Ishikawa (cell line): Measurements from ENCODE around the gene RRAS2.

Experiments
- CEBPB ChIP-seq: IDR thresholded peaks from 2 replicates; pipeline ENCODE4 v1.6.1; 2012
- CREB1 ChIP-seq: IDR thresholded peaks from 2 replicates; pipeline ENCODE4 v1.6.1; 2012; ENCODE audit warnings: low read depth
- EGR1 ChIP-seq: IDR thresholded peaks from 2 replicates; pipeline ENCODE4 v1.6.1; 2012
- EP300 ChIP-seq: IDR thresholded peaks from 2 replicates; pipeline ENCODE4 v1.6.1; 2012; ENCODE audit warnings: borderline replicate concordance
- FOXM1 ChIP-seq: IDR thresholded peaks from 2 replicates; pipeline ENCODE4 v1.6.1; 2012; ENCODE audit warnings: low read depth, borderline replicate concordance
- MAX ChIP-seq: IDR thresholded peaks from 2 replicates; pipeline ENCODE4 v1.6.1; 2012
- NFIC ChIP-seq: IDR thresholded peaks from 2 replicates; pipeline ENCODE4 v1.6.1; 2012
- RAD21 ChIP-seq: IDR thresholded peaks from 2 replicates; pipeline ENCODE4 v1.6.1; 2012; ENCODE audit warnings: low read depth
- REST ChIP-seq: IDR thresholded peaks from 2 replicates; pipeline ENCODE4 v1.6.1; 2012; ENCODE audit warnings: low read depth, mild to moderate bottlenecking
- TAF1 ChIP-seq: IDR thresholded peaks from 2 replicates; pipeline ENCODE4 v1.6.1; 2012; ENCODE audit warnings: low read depth, mild to moderate bottlenecking
- TCF12 ChIP-seq: IDR thresholded peaks from 2 replicates; pipeline ENCODE4 v1.6.1; 2012; ENCODE audit warnings: low read depth
- TEAD4 ChIP-seq: IDR thresholded peaks from 2 replicates; pipeline ENCODE4 v1.6.1; 2012
- USF1 ChIP-seq: IDR thresholded peaks from 2 replicates; pipeline ENCODE4 v1.6.1; 2012
- YY1 ChIP-seq: IDR thresholded peaks from 2 replicates; pipeline ENCODE4 v1.6.1; 2012; ENCODE audit warnings: low read depth
- ZBTB7A ChIP-seq: IDR thresholded peaks from 2 replicates; pipeline ENCODE4 v1.6.1; 2012; ENCODE audit warnings: low read depth

Gene RRAS2

GRCh38 chr11:14244926-14245325, 114.1 kb downstream of the RRAS2 start:
- TF ChIP-seq TCF12 (no peak), TEAD4 (no peak), USF1 (no peak), REST (no peak), CEBPB (no peak), MAX (no peak), EP300 (no peak)

- TF ChIP-seq CREB1 (no peak), EGR1 (no peak), TEAD4 (no peak), REST (no peak), MAX (no peak), CEBPB (no peak), FOXM1 (no peak), EP300 (no peak), RAD21 (no peak), ZBTB7A (no peak), NFIC (no peak), USF1 (no peak), YY1 (no peak), TCF12 (no peak), TAF1 (no peak)
Observed at GRCh38 chr11:14242733-14243132, 116.2 kb downstream of the RRAS2 start.

GRCh38 chr11:14242187-14242586, 116.8 kb downstream of the RRAS2 start:
- no peak for TF ChIP-seq RAD21

GRCh38 chr11:14240951-14241350, 118.0 kb downstream of the RRAS2 start:
- no peak for TF ChIP-seq EGR1

GRCh38 chr11:14240221-14240620, 118.8 kb downstream of the RRAS2 start:
- no peak for TF ChIP-seq TAF1
- no peak for TF ChIP-seq NFIC
- no peak for TF ChIP-seq REST
- TF ChIP-seq ZBTB7A: no peak
- no peak for TF ChIP-seq CEBPB
- TF ChIP-seq TCF12: no peak
- TF ChIP-seq EGR1: no peak
- TF ChIP-seq CREB1: no peak
- no peak for TF ChIP-seq USF1
- no peak for TF ChIP-seq EP300
